Colonic mucosa (tissue), 4 donors: ENCODE results near the gene TNK2. TPM values are rescaled to one million over a fixed set of nuclear protein-coding genes. Genes with fewer than 3 reads are reported as not detected.
"Not testable (repeated sequence)": the region's sequence is repeated elsewhere in the genome, so short reads cannot be mapped to it uniquely, and the experiment has no call there.

Experiments
- DNase-seq: peaks from one replicate; pipeline ENCODE4 v3.0.0-alpha.2; 2020
- H3K27ac ChIP-seq: fragments of 200-600 bp; one replicate; pipeline ENCODE4 v1.8.0; 2021
- H3K27me3 ChIP-seq: fragments of 200-600 bp; one replicate; pipeline ENCODE4 v1.8.0; 2021
- H3K36me3 ChIP-seq: fragments of 200-600 bp; one replicate; pipeline ENCODE4 v1.8.0; 2021
- H3K4me1 ChIP-seq: fragments of 200-600 bp; one replicate; pipeline ENCODE4 v1.8.0; 2021; ENCODE audit warnings: mild to moderate bottlenecking
- H3K4me3 ChIP-seq: fragments of 200-600 bp; one replicate; pipeline ENCODE4 v1.8.0; 2021
- H3K9ac ChIP-seq, 2 donors: one replicate each; pipeline ENCODE4 v1.7.0; 2013; ENCODE audit warnings: control low read depth in 2 of 2, low read depth in 2 of 2, low read length in 2 of 2
- H3K9me3 ChIP-seq: fragments of 200-600 bp; one replicate; pipeline ENCODE4 v1.8.0; 2021
- intact Hi-C: fragments of 100-400 bp; cut with DNase I; formaldehyde crosslinking; loops from one replicate; pipeline ENCODE4 v1.14.1; 2022
- total RNA-seq, 2 donors: library from RNA; stranded (reverse); fragmentation: NEBNext Ultra II Directional in 1 of 2; extraction: Animal tissue kit (Norgen Biotek cat#: 25700) in 1 of 2; gene quantifications; one replicate each; pipeline ENCODE4 v1.2.1, GENCODE V29; 2021
- TF ChIP-seq, protein P1 (sequence below): fragments of 200-600 bp; IDR thresholded peaks from one replicate; pipeline ENCODE4 v1.8.0; 2022; ENCODE audit warnings: antibody characterized with exemption, mild to moderate bottlenecking
- donor health status: healthy.
- donor health status: DM: no; HTN: no; CAD: no.
- donor health status: DM: no; HTN: no; CAD: no.

The TNK2 gene
- total RNA-seq, 2 donors from 2014 or later, result 23.8 to 28.5 TPM

DNA sequence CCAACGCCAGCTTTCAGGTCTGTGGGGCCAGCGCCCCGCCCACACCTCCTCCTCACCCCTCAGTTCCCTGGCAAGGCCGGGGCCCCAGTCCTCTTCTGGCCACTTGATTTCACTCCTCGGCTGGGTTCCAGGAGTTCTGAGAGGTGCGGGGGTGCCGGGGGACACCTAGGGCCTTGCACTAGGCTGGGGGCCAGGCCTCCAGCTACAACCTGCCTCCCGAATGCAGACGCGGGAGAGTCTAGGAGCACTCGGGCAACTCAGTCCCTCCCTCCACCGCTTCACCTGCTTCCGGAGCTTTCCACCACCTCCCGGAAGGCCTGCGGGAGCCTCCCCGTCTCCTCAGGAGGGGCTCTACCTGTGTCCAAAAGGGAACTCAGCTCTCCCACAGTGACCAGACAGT is 35.6 kb downstream of the TNK2 start:
- intact Hi-C loops, result no loop called here
- Histone ChIP-seq H3K36me3 (no peaks in the 10 kb centered on the region), H3K9ac (no peak overlapping the region), H3K27ac (no peak overlapping the region), H3K9me3 (no peaks in the 10 kb centered on the region), H3K4me3 (no peak overlapping the region), H3K4me1 (peaks cover 3% of the 10 kb centered on the region), H3K27me3 (no peaks in the 10 kb centered on the region)
- no peak for DNase-seq
- TF ChIP-seq, protein P1, sequence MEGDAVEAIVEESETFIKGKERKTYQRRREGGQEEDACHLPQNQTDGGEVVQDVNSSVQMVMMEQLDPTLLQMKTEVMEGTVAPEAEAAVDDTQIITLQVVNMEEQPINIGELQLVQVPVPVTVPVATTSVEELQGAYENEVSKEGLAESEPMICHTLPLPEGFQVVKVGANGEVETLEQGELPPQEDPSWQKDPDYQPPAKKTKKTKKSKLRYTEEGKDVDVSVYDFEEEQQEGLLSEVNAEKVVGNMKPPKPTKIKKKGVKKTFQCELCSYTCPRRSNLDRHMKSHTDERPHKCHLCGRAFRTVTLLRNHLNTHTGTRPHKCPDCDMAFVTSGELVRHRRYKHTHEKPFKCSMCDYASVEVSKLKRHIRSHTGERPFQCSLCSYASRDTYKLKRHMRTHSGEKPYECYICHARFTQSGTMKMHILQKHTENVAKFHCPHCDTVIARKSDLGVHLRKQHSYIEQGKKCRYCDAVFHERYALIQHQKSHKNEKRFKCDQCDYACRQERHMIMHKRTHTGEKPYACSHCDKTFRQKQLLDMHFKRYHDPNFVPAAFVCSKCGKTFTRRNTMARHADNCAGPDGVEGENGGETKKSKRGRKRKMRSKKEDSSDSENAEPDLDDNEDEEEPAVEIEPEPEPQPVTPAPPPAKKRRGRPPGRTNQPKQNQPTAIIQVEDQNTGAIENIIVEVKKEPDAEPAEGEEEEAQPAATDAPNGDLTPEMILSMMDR, result no peak

DNA sequence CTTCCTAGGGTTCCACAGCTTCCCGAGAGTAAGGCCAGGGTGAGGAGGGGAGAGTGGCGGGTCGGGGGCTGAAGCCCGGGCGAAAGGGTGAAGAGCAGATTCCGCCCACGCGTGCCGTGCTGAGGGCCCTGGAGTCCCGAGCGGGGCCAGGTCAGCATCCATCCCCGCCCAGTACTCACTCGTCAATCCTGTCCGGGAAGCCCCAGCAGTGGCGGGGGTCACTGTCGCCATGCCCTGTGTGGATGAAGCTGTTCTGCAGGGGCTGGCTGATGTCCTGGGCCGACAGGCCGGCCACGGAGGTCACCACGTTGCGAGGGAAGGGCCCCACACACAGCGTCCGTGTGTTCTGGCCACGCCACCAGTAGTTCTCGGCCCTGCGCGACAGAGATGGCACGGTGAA is 36.3 kb downstream of the TNK2 start:
- TF ChIP-seq, protein P1, result no peak
- intact Hi-C loops, result no loop called here
- Histone ChIP-seq H3K27me3 (no peaks in the 10 kb centered on the region), H3K9me3 (no peaks in the 10 kb centered on the region), H3K4me3 (no peak overlapping the region), H3K4me1 (no peaks in the 10 kb centered on the region), H3K9ac (no peak overlapping the region), H3K27ac (no peak overlapping the region), H3K36me3 (no peaks in the 10 kb centered on the region)
- DNase-seq, result no peak

DNA sequence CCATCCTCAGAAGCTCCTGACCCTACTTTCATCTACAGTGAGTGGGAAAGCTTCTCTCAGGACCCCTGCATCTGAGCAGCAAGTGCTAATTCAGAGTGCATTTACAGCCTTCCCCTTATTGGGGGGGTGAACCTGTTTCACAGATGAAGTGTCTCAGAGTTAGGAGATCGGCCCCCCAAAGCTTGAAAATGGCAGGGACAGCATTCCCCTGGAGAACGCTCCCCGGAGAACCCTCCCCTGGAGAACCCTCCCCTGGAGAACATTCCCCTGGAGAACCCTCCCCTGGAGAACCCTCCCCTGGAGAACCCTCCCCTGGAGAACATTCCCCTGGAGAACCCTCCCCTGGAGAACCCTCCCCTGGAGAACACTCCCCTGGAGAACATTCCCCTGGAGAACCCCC is 36.7 kb downstream of the TNK2 start:
- DNase-seq, intact Hi-C loops, H3K9me3 ChIP-seq, H3K4me1 ChIP-seq, H3K9ac ChIP-seq, H3K4me3 ChIP-seq, H3K27ac ChIP-seq, H3K27me3 ChIP-seq, H3K36me3 ChIP-seq: not testable (repeated sequence)

DNA sequence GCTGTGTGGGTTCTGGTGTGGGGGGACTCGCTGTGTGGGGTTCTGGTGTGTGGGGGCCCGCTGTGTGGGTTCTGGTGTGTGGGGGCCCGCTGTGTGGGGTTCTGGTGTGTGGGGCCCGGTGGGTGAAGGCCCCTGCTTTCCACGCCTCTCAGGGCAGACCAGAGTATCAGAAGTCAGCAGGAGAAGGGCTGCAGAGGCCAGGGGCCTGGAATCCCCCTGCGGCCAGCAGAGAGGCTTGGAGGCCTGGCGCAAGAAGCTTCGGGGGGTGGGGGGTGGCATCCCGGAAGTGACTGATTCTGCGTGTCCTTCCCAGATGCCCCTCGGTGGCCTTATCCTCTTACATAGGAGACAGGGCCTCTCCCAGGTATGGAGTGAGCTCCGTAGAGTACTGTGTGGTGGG is 37.4 kb downstream of the TNK2 start:
- no peaks in the 10 kb centered on the region for H3K27me3 ChIP-seq
- H3K36me3 ChIP-seq, result no peaks in the 10 kb centered on the region
- H3K4me1 ChIP-seq, result no peaks in the 10 kb centered on the region
- no peak for DNase-seq
- no peak overlapping the region for H3K4me3 ChIP-seq
- no peaks in the 10 kb centered on the region for H3K9me3 ChIP-seq
- no peak overlapping the region for H3K9ac ChIP-seq
- TF ChIP-seq, protein P1, result no peak
- intact Hi-C loops, result no loop called here
- no peak overlapping the region for H3K27ac ChIP-seq

DNA sequence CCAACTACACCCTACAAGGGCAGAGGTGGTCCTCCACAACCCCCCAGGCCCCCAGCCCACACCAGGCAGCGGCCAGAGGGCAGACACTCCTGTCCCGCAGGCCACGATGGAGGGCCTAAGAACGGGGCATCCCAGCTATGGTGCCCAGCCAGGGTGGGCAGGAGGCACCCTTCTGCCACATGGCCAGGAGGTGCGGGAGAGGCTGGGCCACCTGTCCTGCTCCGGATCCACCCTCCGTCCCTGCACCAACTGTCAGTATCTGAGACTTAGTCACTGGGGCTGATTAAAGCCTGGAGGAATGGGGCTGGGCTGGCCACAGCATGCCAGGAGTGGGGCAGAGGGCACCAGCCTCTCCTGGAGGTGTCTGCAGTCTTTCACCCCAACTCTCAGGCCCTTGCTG is 37.9 kb downstream of the TNK2 start:
- DNase-seq, result no peak
- no peaks in the 10 kb centered on the region for H3K27me3 ChIP-seq
- no peak overlapping the region for H3K4me3 ChIP-seq
- intact Hi-C loops, result no loop called here
- H3K9me3 ChIP-seq, result no peaks in the 10 kb centered on the region
- H3K27ac ChIP-seq, result no peak overlapping the region
- no peak overlapping the region for H3K9ac ChIP-seq
- H3K4me1 ChIP-seq, result no peaks in the 10 kb centered on the region
- H3K36me3 ChIP-seq, result no peaks in the 10 kb centered on the region
- TF ChIP-seq, protein P1, result no peak

DNA sequence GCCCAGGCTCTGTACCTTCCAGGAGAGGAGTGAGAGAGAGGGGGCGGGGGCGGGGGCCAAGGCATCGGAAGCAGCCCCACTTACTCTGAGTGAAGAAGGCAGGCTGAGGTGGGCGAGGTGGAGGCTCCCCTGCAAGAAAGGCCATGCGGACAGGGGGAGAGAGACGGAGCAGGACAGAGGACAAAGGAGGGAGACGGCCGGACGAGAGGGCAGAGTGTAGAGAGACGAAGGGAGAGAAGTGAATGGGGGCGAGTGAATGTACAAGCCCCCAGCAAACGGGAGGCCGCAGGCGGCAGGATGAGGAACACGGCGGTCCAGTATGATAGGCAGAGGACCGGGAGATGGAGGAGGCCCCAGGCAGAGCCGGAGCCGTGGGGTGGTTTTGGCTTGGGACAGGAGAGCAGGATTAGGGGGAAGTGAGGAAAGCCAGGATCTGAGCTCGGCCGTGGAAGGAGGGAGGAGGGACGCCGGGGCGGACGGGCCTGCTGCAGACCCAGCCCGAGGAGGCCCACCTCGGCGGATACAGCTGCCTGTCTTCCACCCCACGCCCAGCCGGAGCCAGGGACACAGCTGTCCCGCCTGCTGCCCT is 38.8 kb downstream of the TNK2 start:
- Histone ChIP-seq H3K27ac (no peak overlapping the region), H3K9ac (no peak overlapping the region), H3K9me3 (no peaks in the 10 kb centered on the region), H3K27me3 (no peaks in the 10 kb centered on the region), H3K4me1 (no peaks in the 10 kb centered on the region), H3K36me3 (no peaks in the 10 kb centered on the region), H3K4me3 (no peak overlapping the region)
- TF ChIP-seq, protein P1, result no peak
- no peak for DNase-seq
- intact Hi-C loops, result no loop called here
